EH (cell line): Measurements from ENCODE around the gene KRTAP4-7.
"Not testable (repeated sequence)": the region's sequence is repeated elsewhere in the genome, so short reads cannot be mapped to it uniquely, and the experiment has no call there.

Source experiments
- DNase-seq: peaks from one replicate; pipeline ENCODE4 v3.0.0-alpha.2; 2015; ENCODE audit warnings: low read depth

KRTAP4-7 gene

DNA sequence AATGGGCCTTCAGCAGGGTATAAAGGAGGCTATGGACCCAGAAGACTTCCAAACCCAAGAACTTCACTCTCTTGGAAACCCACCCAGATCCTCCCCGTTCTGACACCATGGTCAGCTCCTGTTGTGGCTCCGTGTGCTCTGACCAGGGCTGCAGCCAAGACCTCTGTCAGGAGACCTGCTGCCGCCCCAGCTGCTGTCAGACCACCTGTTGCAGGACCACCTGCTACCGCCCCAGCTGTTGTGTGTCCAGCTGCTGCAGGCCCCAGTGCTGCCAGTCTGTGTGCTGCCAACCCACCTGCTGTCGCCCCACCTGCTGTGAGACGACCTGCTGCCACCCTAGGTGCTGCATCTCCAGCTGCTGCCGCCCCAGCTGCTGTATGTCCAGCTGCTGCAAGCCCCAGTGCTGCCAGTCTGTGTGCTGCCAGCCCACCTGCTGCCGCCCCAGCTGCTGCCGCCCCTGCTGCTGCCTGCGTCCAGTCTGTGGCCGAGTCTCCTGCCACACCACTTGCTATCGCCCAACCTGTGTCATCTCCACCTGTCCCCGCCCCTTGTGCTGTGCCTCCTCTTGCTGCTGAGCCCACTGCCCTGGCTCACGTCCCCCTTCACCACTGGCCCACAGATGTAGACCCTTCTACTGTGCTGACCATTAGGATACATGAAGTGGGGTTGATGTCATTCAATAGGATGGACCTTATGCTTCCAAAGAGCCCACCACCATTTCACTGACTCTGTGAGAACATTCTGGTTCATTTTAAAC lies at the start of gene KRTAP4-7:
Gene KRTAP4-7, plus strand, starts transcription at position 51 of the 757 bp plus-strand sequence. Its CDS starts 57 bp downstream, at position 108.
- not testable (repeated sequence) for DNase-seq

DNA sequence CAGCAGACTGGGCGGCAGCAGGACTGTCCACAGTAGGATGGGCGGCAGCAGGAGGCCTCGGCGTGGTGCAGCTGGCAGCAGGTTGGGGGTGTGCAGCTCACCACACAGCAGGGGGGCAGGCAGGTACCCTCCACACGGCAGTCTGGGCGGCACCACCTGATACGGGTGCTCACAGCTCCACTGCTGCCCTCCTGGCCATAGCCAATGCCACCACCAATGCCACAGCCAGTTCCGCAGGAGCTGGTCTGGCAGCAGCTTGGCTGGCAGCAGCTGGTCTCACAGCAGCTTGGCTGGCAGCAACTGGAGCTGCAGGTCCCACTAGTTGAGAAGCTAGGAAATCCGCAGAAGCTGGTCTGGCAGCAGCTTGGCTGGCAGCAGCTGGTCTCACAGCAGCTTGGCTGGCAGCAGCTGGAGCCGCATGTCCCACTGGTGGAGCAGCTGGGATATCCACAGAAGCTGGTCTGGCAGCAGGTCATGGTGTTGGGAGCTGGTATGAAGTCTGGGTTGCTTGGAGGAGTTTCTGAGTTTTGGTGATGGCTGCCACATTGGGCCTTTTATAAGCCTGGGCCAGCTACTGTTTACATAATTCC lies 49.5 kb upstream of the KRTAP4-7 start, which contains the start of gene KRTAP1-3:
Gene KRTAP1-3, minus strand, starts transcription at position 529 of the 590 bp plus-strand sequence. Its CDS starts 53 bp downstream, at position 476.
- DNase-seq = not testable (repeated sequence)

DNA sequence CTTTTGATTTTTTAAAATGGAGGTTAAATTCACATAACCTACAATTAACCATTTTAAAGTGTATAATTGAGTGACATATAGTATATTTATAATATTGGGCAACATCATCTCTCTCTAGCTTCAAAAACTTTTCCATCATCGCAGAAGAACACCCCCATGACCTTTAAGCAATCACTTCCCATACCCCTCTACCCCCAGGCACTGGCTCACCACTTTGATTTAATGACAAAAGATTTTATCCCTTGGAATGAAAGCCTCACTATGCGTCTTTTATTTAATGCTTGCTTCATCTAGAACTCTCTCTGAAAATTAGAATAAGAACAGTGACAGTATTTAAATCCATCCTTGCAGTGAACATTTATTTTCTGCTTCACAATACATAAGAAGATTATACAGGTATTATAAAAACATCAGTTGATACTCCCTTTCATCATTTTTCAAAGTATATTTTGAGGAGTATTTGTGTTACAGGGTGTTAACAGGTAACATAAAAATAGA lies 46.0 kb upstream of the KRTAP4-7 start:
- DNase-seq = no peak

DNA sequence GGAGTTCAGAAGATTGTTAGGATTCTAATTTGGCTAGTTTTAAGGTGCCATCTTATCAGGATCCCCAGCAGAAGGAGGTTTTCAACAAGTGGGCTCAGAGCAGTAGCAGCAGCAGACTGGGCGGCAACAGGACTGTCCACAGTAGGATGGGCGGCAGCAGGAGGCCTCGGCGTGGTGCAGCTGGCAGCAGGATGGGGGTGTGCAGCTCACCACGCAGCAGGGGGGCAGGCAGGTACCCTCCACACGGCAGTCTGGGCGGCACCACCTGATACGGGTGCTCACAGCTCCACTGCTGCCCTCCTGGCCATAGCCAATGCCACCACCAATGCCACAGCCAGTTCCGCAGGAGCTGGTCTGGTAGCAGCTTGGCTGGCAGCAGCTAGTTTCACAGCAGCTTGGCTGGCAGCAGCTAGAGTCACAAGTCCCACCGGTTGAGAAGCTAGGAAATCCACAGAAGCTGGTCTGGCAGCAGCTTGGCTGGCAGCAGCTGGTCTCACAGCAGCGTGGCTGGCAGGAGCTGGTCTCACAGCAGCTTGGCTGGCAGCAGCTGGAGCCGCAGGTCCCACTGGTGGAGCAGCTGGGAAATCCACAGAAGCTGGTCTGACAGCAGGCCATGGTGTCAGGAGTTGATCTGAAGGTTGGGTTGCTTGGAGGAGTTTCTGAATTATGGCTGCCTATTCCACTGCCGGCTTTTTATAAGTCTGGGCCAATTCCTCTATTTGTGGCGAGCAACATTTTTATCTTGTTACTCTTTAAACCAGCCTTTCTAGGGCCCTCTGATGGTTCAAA lies 43.0 kb upstream of the KRTAP4-7 start, which contains the start of gene KRTAP1-1:
Gene KRTAP1-1, minus strand, starts transcription at position 668 of the 789 bp plus-strand sequence. Its CDS starts 53 bp downstream, at position 615.
- DNase-seq = peak; percentile 31

DNA sequence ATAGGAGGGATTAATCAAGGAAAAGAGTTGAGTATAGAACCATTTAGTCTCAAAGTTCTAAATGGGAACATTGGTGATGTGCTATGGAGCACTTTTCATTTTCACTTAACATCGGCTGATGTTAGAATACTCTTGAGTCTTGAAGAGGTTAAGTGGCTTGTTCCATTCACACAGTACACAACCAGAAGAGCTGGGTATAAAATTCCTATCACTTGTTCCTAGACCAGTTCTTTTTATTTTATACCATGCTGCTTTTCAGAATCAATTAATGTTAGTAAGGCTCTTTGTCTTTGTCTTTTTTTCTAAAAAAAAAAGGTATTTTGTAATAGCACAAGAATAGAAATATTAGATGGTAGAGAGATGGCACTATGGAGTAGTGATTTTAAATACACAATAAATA lies 41.0 kb upstream of the KRTAP4-7 start:
- DNase-seq = no peak

DNA sequence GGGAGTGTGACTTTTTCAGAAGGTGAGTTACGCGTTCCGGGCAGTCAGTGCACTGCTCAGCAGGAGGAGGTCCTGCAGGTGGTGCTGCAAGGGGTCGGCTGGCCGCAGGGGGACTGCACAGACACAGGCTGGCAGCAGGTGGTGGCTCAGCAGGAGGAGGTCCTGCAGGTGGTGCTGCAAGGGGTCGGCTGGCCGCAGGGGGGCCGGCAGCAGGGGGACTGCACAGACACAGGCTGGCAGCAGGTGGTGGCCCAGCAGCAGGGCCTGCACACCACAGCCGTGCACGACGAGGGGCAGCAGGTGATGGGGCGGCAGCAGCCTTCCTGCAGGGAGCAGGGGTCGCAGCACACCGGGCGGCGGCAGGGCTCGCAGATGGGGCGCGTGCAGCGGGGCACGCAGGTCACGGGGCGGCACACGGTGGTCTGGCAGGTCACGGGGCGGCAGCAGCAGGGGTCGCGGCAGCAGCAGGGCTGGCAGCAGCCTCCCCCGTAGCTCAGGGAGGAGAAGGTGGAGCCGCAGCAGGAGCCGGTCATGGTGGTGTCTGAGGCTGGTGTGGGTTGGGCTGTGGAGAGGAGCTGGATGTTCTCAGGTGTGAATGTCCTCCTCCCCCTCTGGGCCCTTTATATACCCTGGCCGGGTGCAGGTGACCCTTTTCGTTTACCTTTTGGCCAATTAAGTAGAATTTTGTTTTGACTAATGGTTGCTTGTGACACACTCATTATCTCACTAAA lies 37.0 kb upstream of the KRTAP4-7 start, which contains the start of gene KRTAP2-1:
Gene KRTAP2-1, minus strand, starts transcription at position 582 of the 731 bp plus-strand sequence. Its CDS starts 49 bp downstream, at position 533.
- DNase-seq = not testable (repeated sequence)

DNA sequence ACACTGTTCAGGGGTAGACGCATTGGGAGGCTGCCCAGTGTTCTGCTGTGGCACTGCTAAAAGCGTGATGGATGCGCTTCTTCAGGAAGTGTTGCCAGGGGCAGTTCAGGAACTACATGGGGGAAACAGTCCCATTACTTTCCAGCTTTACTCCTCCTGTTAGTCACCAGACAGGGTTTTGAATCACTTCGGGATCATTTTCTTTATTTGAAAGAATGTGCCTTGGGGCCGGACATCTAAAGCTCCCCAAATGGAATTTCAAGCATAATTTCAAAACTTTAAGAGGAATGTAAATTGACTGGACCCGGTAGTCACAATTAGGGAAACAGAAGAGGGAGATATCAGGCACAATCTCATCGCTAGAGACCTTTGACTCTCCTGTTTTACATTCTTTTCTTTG lies 35.5 kb upstream of the KRTAP4-7 start:
- DNase-seq = peak; percentile 96

DNA sequence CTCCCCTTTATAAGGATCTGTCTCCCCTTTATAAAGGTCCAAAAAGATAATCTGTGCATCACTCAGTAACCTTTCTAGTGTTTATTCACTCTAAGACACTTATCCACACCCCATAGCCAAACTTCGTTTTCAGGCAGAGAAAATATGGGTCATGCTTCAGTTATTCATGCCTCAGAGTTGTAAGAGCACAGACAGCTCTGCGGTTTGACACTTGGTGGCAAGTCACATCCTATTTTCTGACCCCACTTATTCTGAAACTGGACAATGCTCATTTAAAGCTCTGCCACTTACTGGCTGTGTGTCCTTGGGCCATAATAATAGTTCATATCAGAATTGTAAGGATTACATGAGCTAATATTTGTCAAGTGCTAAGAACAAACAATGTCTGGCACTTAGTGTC lies 34.8 kb upstream of the KRTAP4-7 start:
- peak; percentile 96 for DNase-seq

DNA sequence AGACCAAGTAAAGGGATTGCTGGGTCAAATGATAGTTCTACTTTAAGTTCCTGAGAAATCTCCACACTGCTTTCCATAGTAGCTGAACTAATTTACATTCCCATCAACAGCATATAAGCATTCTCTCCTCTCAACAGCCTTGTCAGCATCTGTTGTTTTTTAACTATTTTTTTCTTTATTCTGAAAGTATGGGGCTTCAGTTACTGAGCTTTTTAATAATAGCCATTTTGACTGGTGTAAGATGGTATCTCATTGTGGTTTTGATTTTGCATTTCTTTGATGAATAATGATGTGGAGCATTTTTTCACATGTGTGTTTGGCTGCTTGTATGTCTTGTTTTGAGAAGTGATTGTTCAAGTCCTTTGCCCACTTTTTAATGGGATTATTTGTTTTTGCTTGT lies 31.4 kb upstream of the KRTAP4-7 start:
- peak; percentile 87 for DNase-seq

DNA sequence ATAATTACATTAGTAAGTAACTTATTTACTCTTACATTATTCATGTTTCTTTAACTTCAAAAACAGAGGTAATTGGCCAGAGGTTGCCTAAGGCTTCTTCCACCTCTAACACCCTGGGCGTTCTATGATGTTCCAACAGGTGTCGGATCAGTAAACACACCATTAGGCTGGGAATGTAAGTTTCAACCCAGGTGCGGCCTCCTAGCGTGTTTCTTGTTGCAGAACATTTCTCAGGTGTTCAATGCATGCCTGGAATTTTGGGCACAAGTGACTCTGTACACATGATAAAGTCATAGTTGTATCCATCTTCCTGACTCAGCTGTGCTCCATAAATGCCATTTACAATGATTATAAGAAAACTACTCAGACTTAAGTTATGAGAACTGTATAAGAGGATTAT lies 29.9 kb upstream of the KRTAP4-7 start:
- DNase-seq = no peak

DNA sequence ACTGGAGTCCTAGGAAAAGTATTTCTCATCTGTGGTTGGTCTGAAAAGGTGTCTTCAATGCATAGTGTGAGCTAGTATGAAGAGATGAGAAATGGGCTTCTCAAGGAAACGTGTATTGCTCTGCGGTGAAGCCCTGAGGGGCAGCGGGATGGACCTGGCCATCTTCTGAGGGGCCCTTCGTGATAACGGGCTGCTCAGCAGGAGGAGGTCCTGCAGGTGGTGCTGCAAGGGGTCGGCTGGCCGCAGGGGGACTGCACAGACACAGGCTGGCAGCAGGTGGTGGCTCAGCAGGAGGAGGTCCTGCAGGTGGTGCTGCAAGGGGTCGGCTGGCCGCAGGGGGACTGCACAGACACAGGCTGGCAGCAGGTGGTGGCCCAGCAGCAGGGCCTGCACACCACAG lies 29.4 kb upstream of the KRTAP4-7 start:
- DNase-seq = not testable (repeated sequence)

DNA sequence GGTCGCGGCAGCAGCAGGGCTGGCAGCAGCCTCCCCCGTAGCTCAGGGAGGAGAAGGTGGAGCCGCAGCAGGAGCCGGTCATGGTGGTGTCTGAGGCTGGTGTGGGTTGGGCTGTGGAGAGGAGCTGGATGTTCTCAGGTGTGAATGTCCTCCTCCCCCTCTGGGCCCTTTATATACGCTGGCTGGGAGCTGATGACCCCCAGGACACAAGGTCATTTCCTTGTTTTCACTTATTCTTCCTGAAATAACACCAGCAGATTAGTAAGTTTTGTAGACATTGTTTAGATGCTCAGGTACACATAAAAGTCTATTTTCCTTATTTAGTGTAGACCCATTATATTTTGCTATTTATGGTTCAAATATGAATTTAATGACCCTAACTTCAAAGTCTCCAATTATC lies 28.8 kb upstream of the KRTAP4-7 start, which contains the start of gene KRTAP2-2:
Gene KRTAP2-2, minus strand, starts transcription at position 101 of the 400 bp plus-strand sequence. Its CDS starts 19 bp downstream, at position 82.
- not testable (repeated sequence) for DNase-seq

DNA sequence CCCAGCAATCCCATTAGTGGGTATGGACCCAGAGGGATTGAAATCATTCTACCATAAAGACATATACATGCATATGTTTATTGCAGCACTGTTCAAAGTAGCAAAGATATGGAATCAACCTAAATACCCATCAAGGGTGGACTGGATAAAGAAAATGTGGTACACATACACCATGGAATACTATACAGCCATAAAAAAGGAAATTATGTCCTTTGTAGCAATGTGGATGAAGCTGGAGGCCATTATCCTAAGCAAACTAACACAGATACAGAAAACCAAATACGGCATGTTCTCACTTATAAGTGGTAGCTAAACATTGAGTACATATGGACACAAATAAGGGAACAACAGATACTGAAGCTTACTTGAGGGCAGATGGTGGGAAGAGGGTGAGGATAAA lies 26.4 kb upstream of the KRTAP4-7 start:
- no peak for DNase-seq

DNA sequence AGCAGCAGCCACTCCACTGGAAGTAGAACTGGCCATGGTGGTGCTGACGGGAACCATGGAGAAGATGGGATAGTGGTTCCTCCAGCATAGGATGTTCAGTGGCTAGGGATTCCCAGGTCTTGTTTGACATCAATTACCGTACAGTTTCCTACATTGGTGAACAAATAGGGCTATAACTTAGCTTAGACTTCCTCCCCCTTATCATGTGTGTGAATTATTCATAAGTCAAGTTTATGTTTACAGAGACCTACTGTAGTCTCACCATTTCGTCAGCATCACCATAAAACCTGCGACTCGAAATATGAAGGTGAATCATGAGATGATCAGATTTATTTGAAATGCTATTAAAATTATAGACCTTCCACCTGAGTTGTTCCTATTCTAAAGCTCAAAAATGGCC lies 25.2 kb upstream of the KRTAP4-7 start:
- DNase-seq = peak; percentile 31

DNA sequence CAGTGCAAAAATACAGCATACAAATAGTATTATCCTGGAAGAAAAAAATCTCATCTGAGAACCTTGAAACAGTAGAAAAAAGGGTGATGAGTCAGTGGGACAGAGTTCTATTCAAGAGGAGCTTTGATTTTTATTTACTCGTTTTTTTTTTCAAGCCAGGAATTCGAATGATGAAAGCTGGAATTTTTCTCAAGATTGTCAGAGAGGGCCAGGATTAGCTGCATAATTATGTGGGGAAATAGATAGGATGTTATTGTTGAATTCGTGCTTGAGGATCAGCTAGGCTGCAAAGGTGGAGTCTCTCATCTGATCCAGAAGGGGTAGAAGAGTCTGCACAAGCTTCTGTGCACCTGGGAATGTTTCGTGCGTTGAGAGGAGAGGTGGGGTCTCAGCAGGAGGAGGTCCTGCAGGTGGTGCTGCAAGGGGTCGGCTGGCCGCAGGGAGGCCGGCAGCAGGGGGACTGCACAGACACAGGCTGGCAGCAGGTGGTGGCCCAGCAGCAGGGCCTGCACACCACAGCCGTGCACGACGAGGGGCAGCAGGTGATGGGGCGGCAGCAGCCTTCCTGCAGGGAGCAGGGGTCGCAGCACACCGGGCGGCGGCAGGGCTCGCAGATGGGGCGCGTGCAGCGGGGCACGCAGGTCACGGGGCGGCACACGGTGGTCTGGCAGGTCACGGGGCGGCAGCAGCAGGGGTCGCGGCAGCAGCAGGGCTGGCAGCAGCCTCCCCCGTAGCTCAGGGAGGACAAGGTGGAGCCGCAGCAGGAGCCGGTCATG lies 24.5 kb upstream of the KRTAP4-7 start:
- DNase-seq = peak; percentile 97

DNA sequence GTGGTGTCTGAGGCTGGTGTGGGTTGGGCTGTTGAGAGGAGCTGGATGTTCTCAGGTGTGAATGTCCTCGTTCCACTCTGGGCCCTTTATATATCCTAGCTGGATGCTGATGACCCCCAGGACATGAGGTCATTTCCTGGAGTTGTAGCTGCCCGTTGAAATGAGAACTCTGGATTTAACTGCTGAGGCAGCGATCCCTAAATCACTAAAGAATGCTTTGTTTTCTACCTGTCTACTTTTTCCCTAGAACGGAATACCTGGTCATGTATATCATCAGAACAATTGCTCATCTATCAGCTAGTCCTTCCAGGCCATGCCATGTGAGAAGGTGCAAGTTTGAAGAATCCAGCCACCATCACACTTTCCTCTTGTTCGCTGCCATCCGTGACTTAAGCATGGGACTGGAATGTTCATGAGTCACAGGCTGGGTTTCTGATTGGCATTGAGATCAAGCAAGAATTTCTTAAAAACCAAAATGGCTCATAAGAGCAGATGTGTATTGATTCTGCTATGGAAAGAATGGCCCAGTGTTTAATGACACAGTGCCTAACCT lies 23.8 kb upstream of the KRTAP4-7 start, which contains the start of gene KRTAP2-3:
Gene KRTAP2-3, minus strand, starts transcription at position 63 of the 553 bp plus-strand sequence. CDS start 64 bp downstream, outside the sequence.
- peak; percentile 98 for DNase-seq

DNA sequence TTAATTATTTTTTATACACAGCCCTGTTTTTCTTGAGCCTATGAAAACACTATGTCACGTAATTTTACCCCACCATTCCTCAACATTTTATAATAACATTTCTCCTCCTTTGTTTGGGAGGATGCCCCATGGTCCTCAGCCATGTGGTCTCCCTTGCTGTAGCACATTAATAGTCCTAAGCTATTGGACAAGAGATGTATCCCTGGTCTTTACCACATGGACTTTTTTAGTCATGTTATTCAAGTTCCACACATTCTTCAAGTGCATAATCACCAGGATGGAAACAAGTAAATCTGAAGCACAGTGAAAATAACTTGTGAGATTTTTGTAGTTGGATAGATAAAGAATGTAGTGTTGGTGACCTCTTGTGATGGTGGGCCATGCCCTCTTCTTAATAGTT lies 22.0 kb upstream of the KRTAP4-7 start:
- peak; percentile 99 for DNase-seq

DNA sequence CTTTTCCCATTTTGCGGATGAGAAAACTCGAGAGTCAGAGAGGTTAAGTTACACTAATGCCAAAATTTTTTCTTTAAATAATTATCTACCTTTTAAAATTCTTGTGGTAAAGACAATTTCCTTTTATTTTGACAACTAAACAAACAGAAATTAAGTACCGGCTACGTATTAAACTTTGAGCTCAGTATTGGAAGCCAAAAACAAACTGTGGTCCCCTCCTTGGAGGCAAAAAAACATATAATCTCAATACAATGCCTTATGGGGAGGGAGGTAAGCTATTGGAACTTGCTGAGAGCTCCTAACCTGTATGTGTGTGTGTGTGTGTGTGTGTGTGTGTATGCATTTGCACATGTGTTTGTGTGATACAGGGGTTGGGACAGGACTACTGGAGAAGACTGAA lies 20.5 kb upstream of the KRTAP4-7 start:
- DNase-seq = no peak

DNA sequence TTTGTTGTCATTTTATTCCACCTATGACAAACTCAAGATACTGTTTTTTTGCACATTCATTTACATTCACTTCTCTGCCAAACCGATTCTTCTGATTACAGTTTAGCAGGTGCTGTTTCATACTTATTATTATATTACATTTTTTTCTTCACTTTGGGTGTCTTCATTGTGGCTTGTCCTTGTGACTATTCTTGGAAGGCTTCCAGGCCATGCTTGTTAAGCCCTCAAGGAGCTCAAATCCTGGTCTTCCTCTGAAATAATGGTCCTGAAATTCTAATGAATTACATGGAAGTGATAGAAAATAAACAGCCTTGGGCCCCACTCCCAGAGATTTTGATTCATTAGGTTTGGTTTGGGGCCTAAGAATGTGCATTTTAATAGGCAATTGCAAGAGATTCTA lies 19.6 kb upstream of the KRTAP4-7 start:
- DNase-seq = no peak
